Activated naive CD4-positive, alpha-beta T cell treated with anti-CD3 and anti-CD28 coated beads, Interleukin-2, amount 50 U/mL, for 24 hours (primary cell): Measurements from ENCODE around the gene HIPK1.

Experiments used
- H3K27ac Mint-ChIP-seq: one replicate; pipeline ENCODE4 v1.8.0; 2021; ENCODE audit warnings: mild to moderate bottlenecking, mixed read lengths
- H3K27me3 Mint-ChIP-seq: one replicate; pipeline ENCODE4 v1.8.0; 2021; ENCODE audit warnings: mixed read lengths
- H3K36me3 Mint-ChIP-seq: one replicate; pipeline ENCODE4 v1.8.0; 2021; ENCODE audit warnings: mixed read lengths
- H3K4me1 Mint-ChIP-seq: one replicate; pipeline ENCODE4 v1.8.0; 2021; ENCODE audit warnings: mixed read lengths
- H3K4me3 Mint-ChIP-seq: one replicate; pipeline ENCODE4 v1.8.0; 2021; ENCODE audit warnings: mild to moderate bottlenecking, mixed read lengths
- H3K9me3 Mint-ChIP-seq: one replicate; pipeline ENCODE4 v1.8.0; 2021; ENCODE audit warnings: mixed read lengths

Gene HIPK1

DNA sequence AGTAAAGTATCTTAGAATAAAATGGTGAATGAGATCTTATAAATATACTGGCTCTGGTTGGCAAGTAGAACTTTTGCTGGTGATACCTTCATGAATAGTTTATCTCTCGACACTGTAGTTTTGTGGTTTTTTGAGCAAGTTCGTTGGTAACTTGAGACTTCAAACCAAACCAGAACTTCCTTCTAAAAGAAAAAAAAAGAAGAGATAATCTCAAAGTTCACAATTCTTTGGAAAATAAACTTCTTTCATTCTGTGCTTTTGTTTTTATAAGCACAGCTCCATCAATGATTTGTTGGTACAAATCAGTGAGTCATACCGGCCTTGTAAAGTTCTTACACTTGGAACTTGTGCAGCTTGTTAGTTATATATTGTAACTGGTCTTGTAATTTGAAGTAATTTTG lies 2.3 kb downstream of the HIPK1 start:
- H3K36me3 Mint-ChIP-seq = peaks cover 3% of the 10 kb centered on the region
- H3K27me3 Mint-ChIP-seq = no peaks in the 10 kb centered on the region
- peaks cover 73% of the 10 kb centered on the region for H3K4me1 Mint-ChIP-seq
- H3K27ac Mint-ChIP-seq = peak overlapping the region; percentile 99
- H3K4me3 Mint-ChIP-seq = peak overlapping the region; percentile 96
- H3K9me3 Mint-ChIP-seq = no peaks in the 10 kb centered on the region

DNA sequence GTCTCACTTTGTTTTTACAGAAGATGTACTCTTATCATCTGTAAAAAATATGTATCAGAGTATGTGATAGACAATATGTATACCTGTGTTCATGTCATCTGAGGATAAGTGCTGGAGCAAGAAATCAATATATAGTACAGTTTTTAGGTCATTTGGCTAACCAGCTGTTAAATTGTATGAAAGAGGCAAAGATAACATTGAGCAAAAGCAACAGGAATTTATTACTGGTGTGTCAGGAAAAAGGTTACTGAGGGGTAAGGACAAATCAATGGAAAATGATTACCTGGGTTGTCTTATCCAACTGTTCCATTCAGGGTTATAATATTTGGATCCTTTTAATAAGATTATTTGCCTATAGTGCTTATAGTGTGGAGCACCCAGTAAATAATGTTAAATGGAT lies 4.9 kb downstream of the HIPK1 start:
- Mint-ChIP-seq H3K27ac (peak overlapping the region; percentile 92), H3K27me3 (no peaks in the 10 kb centered on the region), H3K9me3 (no peaks in the 10 kb centered on the region), H3K36me3 (peaks cover 3% of the 10 kb centered on the region), H3K4me1 (peaks cover 83% of the 10 kb centered on the region), H3K4me3 (peak overlapping the region; percentile 96)

DNA sequence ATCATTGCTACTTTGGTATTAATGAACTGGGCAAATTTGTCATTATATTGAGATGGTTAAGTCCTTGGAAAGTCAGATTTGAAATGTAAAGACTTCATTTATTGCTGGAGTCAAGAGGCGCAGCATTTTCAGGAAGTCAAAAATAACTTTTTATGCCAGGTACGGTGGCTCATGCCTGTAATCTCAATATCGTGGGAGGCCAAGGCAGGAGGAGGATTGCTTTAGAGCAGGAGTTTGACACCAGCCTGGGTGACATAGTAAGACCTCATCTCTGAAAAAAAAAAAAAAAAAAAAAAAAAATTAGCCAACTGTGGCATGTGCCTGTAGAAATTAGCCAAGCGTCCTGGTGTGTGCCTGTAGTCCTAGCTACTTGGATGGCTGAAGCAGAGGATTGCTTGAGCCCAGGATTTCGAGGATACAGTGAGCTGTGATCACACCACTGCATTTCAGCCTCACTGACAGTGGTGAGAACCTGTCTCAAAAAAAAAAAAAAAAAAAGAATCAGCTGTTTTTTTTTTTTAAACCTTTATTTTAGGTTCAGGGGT lies 5.5 kb downstream of the HIPK1 start:
- H3K4me1 Mint-ChIP-seq = peaks cover 88% of the 10 kb centered on the region
- H3K9me3 Mint-ChIP-seq = no peaks in the 10 kb centered on the region
- H3K4me3 Mint-ChIP-seq = peak overlapping the region; percentile 96
- H3K36me3 Mint-ChIP-seq = peaks cover 3% of the 10 kb centered on the region
- H3K27ac Mint-ChIP-seq = peak overlapping the region; percentile 92
- no peaks in the 10 kb centered on the region for H3K27me3 Mint-ChIP-seq

DNA sequence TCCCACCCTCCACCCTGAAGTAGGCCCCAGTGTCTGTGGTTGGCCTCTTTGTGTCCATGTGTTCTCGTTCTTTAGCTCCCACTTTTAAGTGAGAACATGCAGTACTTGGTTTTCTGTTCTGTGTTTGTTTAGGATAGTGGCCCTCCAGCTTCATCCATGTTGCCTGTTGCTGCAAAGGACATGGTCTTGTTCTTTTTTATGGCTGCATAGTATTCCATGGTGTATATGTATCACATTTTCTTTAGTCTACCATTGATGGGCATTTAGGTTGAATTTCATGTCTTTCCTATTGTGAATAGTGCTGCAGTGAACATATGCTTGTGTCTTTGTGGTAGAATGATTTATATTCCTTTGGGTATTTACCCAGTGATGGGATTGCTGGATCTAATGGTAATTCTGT lies 6.1 kb downstream of the HIPK1 start:
- H3K4me1 Mint-ChIP-seq = peaks cover 94% of the 10 kb centered on the region
- no peaks in the 10 kb centered on the region for H3K9me3 Mint-ChIP-seq
- no peaks in the 10 kb centered on the region for H3K27me3 Mint-ChIP-seq
- H3K36me3 Mint-ChIP-seq = peaks cover 3% of the 10 kb centered on the region
- peak overlapping the region; percentile 79 for H3K27ac Mint-ChIP-seq
- no peak overlapping the region for H3K4me3 Mint-ChIP-seq

DNA sequence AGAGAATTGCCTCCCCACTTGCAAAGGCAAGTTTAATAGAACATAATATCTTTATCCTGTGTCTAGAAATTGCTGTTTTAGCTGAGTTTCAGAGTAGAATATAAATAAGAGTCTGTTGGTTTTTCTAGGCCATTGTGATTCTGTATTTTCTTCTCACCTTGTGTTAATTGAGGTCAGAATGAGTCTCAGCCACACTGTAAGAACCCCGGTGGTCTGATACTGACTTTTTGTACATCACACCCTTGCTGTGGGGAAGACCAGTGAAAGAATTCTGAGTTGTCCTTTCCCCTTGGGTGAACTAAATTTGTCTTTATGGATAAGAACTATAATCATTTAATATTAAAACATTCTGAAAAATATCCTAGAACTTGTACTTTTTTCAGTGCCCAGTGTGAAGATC lies 6.8 kb downstream of the HIPK1 start:
- Mint-ChIP-seq H3K4me3 (peak overlapping the region; percentile 45), H3K4me1 (peaks cover 95% of the 10 kb centered on the region), H3K27me3 (no peaks in the 10 kb centered on the region), H3K9me3 (no peaks in the 10 kb centered on the region), H3K27ac (peak overlapping the region; percentile 79), H3K36me3 (peaks cover 7% of the 10 kb centered on the region)

DNA sequence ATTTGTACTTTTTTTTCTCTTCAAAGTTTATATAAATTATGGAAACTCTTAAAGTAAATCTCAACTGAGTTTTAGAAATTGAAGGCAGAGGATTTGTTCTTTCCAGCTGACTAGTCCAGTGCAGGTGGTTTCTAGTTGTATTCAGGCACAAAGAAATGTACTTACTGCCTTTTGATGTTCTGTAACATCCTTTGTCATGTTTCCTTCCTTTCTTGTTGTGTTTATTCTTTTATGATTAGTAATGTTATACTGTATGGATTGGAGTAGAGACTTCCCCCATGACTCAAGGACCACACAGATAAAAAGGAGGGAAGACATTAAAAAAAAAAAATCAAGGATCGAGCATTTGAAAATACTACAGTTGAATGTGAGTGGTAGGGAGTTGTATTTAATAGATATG lies 8.0 kb downstream of the HIPK1 start:
- peak overlapping the region; percentile 57 for H3K4me3 Mint-ChIP-seq
- H3K27me3 Mint-ChIP-seq = no peaks in the 10 kb centered on the region
- H3K9me3 Mint-ChIP-seq = no peaks in the 10 kb centered on the region
- H3K36me3 Mint-ChIP-seq = peaks cover 7% of the 10 kb centered on the region
- H3K27ac Mint-ChIP-seq = peak overlapping the region; percentile 92
- H3K4me1 Mint-ChIP-seq = peaks cover 91% of the 10 kb centered on the region

DNA sequence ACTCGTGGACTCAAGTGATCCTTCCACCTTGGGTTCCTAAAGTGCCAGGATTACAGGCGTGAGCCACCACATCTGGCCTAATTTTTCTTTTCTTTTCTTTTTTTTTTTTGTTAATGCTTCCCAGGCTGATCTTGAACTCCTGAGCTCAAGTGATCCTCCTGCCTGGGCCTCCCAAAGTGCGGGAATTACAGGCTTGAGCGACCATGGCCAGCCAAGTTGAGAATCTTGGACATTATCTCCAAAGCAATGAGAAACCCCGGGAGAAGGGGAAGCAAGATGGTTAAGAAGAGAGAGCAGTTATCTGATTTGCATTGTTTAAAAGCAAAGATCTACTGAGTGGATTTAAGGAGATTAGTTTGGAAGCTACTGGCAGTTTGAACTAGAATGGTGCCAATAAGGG lies 9.1 kb downstream of the HIPK1 start:
- Mint-ChIP-seq H3K9me3 (peaks cover 1% of the 10 kb centered on the region), H3K4me1 (peaks cover 88% of the 10 kb centered on the region), H3K36me3 (peaks cover 7% of the 10 kb centered on the region), H3K27me3 (no peaks in the 10 kb centered on the region), H3K4me3 (no peak overlapping the region), H3K27ac (peak overlapping the region; percentile 92)

DNA sequence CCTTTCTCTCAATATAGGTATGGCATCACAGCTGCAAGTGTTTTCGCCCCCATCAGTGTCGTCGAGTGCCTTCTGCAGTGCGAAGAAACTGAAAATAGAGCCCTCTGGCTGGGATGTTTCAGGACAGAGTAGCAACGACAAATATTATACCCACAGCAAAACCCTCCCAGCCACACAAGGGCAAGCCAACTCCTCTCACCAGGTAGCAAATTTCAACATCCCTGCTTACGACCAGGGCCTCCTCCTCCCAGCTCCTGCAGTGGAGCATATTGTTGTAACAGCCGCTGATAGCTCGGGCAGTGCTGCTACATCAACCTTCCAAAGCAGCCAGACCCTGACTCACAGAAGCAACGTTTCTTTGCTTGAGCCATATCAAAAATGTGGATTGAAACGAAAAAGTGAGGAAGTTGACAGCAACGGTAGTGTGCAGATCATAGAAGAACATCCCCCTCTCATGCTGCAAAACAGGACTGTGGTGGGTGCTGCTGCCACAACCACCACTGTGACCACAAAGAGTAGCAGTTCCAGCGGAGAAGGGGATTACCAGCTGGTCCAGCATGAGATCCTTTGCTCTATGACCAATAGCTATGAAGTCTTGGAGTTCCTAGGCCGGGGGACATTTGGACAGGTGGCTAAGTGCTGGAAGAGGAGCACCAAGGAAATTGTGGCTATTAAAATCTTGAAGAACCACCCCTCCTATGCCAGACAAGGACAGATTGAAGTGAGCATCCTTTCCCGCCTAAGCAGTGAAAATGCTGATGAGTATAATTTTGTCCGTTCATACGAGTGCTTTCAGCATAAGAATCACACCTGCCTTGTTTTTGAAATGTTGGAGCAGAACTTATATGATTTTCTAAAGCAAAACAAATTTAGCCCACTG lies 11.5 kb downstream of the HIPK1 start:
- Mint-ChIP-seq H3K27ac (peak overlapping the region; percentile 91), H3K4me3 (peak overlapping the region; percentile 80), H3K4me1 (peaks cover 82% of the 10 kb centered on the region), H3K36me3 (peaks cover 14% of the 10 kb centered on the region), H3K27me3 (no peaks in the 10 kb centered on the region), H3K9me3 (peaks cover 3% of the 10 kb centered on the region)

DNA sequence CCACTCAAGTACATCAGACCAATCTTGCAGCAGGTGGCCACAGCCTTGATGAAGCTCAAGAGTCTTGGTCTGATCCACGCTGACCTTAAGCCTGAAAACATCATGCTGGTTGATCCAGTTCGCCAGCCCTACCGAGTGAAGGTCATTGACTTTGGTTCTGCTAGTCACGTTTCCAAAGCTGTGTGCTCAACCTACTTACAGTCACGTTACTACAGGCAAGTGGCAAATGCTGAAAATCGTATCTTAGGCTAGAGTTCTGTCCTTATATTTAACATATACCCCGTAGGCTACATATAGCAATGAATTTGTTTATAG lies 12.1 kb downstream of the HIPK1 start:
- no peak overlapping the region for H3K27ac Mint-ChIP-seq
- no peaks in the 10 kb centered on the region for H3K27me3 Mint-ChIP-seq
- peaks cover 18% of the 10 kb centered on the region for H3K36me3 Mint-ChIP-seq
- peaks cover 3% of the 10 kb centered on the region for H3K9me3 Mint-ChIP-seq
- peaks cover 82% of the 10 kb centered on the region for H3K4me1 Mint-ChIP-seq
- peak overlapping the region; percentile 80 for H3K4me3 Mint-ChIP-seq

DNA sequence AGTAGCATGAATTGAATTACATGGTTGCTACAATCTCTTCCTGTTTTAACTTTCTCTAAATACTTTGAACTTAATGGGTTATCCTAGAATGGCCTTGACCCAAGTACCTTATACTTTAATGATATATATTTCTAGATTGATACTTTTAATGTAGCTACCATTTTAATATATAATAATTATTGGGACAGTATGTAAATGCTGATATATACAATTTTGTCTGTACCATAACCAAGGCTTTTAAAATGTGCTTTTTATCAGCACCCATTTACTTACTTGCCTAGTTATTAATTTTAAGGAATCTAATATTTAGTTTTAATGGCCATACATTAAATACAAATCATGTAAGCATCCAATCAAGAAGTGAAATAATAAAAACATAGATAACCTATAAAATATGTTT lies 13.4 kb downstream of the HIPK1 start:
- peaks cover 82% of the 10 kb centered on the region for H3K4me1 Mint-ChIP-seq
- H3K36me3 Mint-ChIP-seq = peaks cover 18% of the 10 kb centered on the region
- no peak overlapping the region for H3K4me3 Mint-ChIP-seq
- H3K9me3 Mint-ChIP-seq = peaks cover 3% of the 10 kb centered on the region
- no peaks in the 10 kb centered on the region for H3K27me3 Mint-ChIP-seq
- no peak overlapping the region for H3K27ac Mint-ChIP-seq

DNA sequence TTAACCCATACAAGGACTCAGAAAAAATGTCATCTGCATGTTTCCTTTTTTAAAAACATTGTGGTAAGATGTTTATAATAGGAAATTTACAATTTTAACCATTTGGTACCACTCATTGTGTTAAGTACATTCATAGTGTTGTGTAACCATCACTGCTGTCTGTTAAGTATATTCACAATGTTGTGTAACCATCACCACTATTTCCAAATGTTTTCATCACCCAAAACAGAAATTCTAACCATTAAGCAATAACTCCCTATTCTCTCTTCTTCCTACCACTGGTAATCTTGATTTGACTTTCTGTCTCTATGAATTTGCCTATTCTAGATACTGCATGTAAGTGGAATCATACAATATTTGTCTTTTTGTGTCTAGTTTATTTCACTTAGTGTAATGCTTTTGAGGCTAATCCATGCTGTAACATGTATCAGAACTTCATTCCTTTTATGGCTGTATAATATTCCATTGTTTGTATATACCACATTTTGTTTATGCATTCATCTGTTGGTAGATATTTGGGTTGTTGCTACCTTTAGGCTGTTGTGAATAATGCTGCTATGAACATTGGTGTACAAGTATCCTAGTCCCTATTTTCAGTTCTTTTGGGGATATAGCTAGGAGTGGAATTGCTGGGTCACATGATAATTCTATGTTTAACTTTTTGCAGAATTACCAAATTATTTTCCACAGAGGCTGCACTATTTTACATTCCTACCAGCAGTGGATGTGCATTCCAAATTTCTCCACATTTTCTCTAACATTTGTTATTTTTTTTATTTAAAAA lies 14.1 kb downstream of the HIPK1 start:
- peak overlapping the region; percentile 63 for H3K4me3 Mint-ChIP-seq
- H3K27ac Mint-ChIP-seq = no peak overlapping the region
- H3K27me3 Mint-ChIP-seq = no peaks in the 10 kb centered on the region
- H3K36me3 Mint-ChIP-seq = peaks cover 18% of the 10 kb centered on the region
- H3K9me3 Mint-ChIP-seq = peaks cover 3% of the 10 kb centered on the region
- peaks cover 82% of the 10 kb centered on the region for H3K4me1 Mint-ChIP-seq

DNA sequence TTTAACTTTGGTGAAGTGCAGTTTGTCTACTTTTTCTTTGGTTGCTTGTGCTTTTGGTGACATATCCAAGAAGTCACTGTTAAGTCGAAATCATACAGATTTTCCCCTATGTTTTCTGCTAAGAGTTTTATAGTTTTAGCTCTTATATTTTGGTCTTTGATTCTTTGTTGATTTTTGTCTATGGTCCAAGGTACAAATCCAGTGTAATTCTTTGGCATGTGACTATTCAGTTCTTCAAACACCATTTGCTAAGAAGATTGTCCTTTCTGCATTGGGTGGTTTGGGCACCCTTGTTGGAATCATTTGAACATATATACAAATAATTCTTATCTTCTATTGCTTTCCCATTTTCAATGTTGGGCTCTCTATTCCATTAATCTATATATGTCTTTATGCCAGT lies 16.2 kb downstream of the HIPK1 start:
- H3K27ac Mint-ChIP-seq = no peak overlapping the region
- no peaks in the 10 kb centered on the region for H3K27me3 Mint-ChIP-seq
- H3K9me3 Mint-ChIP-seq = peaks cover 3% of the 10 kb centered on the region
- H3K4me3 Mint-ChIP-seq = no peak overlapping the region
- peaks cover 18% of the 10 kb centered on the region for H3K36me3 Mint-ChIP-seq
- H3K4me1 Mint-ChIP-seq = peaks cover 82% of the 10 kb centered on the region

DNA sequence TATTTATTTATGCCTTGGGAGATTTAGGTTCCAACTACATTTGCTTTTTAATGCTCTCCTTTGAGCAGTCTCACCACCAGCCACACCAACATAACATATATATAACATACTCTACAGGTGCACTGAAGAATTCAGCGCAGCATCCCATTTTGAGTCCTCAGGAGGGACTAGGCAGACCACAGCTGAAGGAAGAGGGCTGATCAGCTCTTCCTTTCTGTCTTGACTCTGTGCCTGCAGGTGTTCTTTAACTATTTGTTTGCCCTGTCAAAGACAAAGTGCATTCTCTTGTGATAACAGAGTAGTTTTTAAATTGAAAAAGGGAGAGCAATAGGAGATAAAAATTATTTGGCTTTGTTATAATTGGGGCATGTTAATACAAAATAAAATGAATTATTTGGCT lies 17.0 kb downstream of the HIPK1 start:
- H3K27me3 Mint-ChIP-seq = no peaks in the 10 kb centered on the region
- H3K36me3 Mint-ChIP-seq = peaks cover 13% of the 10 kb centered on the region
- H3K9me3 Mint-ChIP-seq = peaks cover 3% of the 10 kb centered on the region
- H3K27ac Mint-ChIP-seq = peak overlapping the region; percentile 90
- peak overlapping the region; percentile 62 for H3K4me3 Mint-ChIP-seq
- peaks cover 80% of the 10 kb centered on the region for H3K4me1 Mint-ChIP-seq

DNA sequence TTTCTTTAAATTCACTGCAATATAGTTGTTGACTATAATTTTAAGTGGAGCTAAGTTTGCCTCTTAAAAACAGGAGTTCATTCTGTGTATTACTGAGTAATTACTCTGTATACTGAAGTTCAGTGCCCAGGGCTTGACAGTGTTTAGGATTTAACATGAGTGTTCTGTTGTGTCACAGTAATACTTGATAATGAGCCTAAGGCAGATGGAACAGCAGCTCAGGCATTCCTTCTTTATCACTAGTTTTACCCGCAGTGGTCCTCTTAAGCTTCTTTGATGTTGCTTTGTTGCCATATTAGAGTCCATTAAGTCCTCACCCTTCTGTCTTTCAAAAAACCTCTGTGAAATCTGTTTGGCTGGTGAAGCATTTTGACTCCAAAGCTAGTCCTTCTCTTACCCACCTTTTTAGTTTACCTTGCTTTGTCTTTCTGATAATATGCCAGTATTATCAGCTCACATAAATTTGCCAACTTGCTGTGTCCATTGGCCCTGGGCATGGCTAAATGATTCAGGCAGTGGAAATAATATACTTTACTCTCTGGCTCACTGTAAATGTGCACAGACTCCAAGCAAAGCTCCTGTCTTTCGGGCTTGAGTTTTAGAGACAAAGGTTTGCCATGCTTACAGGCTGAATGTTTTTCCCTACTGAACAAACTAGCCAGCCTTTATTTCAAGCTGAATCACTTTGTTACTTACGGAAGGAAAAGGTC lies 17.7 kb downstream of the HIPK1 start:
- Mint-ChIP-seq H3K36me3 (peaks cover 13% of the 10 kb centered on the region), H3K27me3 (no peaks in the 10 kb centered on the region), H3K4me1 (peaks cover 82% of the 10 kb centered on the region), H3K9me3 (peaks cover 3% of the 10 kb centered on the region), H3K27ac (peak overlapping the region; percentile 90), H3K4me3 (peak overlapping the region; percentile 62)

DNA sequence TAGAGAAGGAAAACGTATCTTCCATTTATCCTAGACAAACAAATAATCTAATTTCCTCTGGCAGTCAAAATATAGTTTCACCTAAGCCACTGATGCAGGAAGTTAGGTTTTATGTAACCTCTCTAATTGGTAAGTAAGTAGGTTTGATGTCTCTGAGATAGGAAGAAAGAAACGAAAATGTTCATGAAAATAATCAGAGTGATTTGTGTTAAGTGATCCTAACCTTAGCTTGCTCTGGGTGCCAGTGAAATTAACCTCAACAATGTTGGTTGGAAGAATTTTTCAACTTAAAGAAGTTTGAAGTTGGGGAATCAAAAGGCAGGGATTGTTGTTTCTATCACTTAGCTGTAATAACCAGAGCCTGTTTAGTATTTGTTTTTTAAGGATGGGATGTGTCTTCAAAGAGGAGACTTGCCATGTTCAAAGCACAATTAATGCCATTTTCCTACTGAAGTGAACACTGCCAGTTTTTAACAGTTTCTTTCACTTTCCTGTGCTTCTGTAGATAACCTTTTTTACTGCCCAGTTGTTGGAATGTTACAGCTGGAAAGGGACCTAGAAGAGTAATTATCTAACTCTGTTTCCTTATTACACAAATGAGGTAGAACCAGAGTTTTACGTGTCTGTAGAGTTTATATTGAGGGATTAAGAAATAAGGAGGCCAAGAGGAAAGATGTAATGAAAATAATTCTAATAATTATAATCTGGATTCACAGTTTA lies 18.4 kb downstream of the HIPK1 start:
- Mint-ChIP-seq H3K4me1 (peaks cover 83% of the 10 kb centered on the region), H3K9me3 (peaks cover 3% of the 10 kb centered on the region), H3K27me3 (no peaks in the 10 kb centered on the region), H3K36me3 (peaks cover 13% of the 10 kb centered on the region), H3K27ac (peak overlapping the region; percentile 90), H3K4me3 (peak overlapping the region; percentile 62)
